ENCODE data around the gene SCN10A. TPM values are rescaled to one million over a fixed set of nuclear protein-coding genes. Genes with fewer than 3 reads are reported as not detected.
A peak's percentile ranks its signal among the peaks of the same experiment; 100 is the strongest.

Gene SCN10A
- total RNA-seq, 2 donors from 2014 or later, result not detected

GRCh38 chr3:38717355-38718240 lies 98.4 kb downstream of the SCN10A start:
- Histone ChIP-seq H3K4me3 (no peak overlapping the region), H3K4me1 (no peaks in the 10 kb centered on the region), H3K27me3 (no peaks in the 10 kb centered on the region), H3K27ac (no peak overlapping the region), H3K36me3 (replicated peaks in 1 of 2; ENCODE audit: insufficient read depth in 1 of 2, low read depth in 2 of 2) (no peaks in the 10 kb centered on the region), H3K9me3 (no peaks in the 10 kb centered on the region)
- no peak for TF ChIP-seq POLR2A (IDR thresholded peaks at IDR 0.05)
- TF ChIP-seq CTCF (IDR thresholded peaks at IDR 0.05), result no peak
- WGBS, 2 donors, result 58 to 74% methylated on average over 5 of the region's 5 CpGs
- no peak for ATAC-seq
- intact Hi-C loops (cut with DNase I), result no loop called here
- no peak for DNase-seq

GRCh38 chr3:38713121-38713520 lies 102.9 kb downstream of the SCN10A start:
- H3K36me3 ChIP-seq (replicated peaks in 1 of 2; ENCODE audit: insufficient read depth in 1 of 2, low read depth in 2 of 2), result no peaks in the 10 kb centered on the region
- WGBS, 2 donors, result 73 to 76% methylated on average over 2 of the region's 2 CpGs
- no peak overlapping the region for H3K27ac ChIP-seq
- DNase-seq, result no peak
- H3K9me3 ChIP-seq, result no peaks in the 10 kb centered on the region
- intact Hi-C loops (cut with DNase I), result no loop called here
- no peaks in the 10 kb centered on the region for H3K27me3 ChIP-seq
- TF ChIP-seq CTCF (IDR thresholded peaks at IDR 0.05), result no peak
- TF ChIP-seq POLR2A (IDR thresholded peaks at IDR 0.05), result no peak
- no peak overlapping the region for H3K4me3 ChIP-seq
- no peak for ATAC-seq
- H3K4me1 ChIP-seq, result no peaks in the 10 kb centered on the region

GRCh38 chr3:38711321-38711720 lies 104.7 kb downstream of the SCN10A start:
- no peaks in the 10 kb centered on the region for H3K27me3 ChIP-seq
- no peak for TF ChIP-seq POLR2A (IDR thresholded peaks at IDR 0.05)
- no peak for DNase-seq
- no peak overlapping the region for H3K27ac ChIP-seq
- H3K4me3 ChIP-seq, result no peak overlapping the region
- ATAC-seq, result no peak
- no peaks in the 10 kb centered on the region for H3K4me1 ChIP-seq
- no peaks in the 10 kb centered on the region for H3K36me3 ChIP-seq (replicated peaks in 1 of 2; ENCODE audit: insufficient read depth in 1 of 2, low read depth in 2 of 2)
- no peaks in the 10 kb centered on the region for H3K9me3 ChIP-seq
- intact Hi-C loops (cut with DNase I), result no loop called here

- WGBS, 2 donors, result 9 to 20% methylated on average over 1 of the region's 1 CpG
- intact Hi-C loops (cut with DNase I), result no loop called here
- no peak for ATAC-seq
These were observed 108.3 kb downstream of the SCN10A start for GRCh38 chr3:38707730-38708129.

GRCh38 chr3:38706961-38707360 lies 109.1 kb downstream of the SCN10A start:
- no peak for ATAC-seq
- intact Hi-C loops (cut with DNase I), result no loop called here
- Histone ChIP-seq H3K27ac (no peak overlapping the region), H3K4me3 (no peak overlapping the region), H3K36me3 (replicated peaks in 1 of 2; ENCODE audit: insufficient read depth in 1 of 2, low read depth in 2 of 2) (no peaks in the 10 kb centered on the region), H3K4me1 (no peaks in the 10 kb centered on the region), H3K9me3 (no peaks in the 10 kb centered on the region), H3K27me3 (no peaks in the 10 kb centered on the region)
- DNase-seq, result no peak
- TF ChIP-seq POLR2A (IDR thresholded peaks at IDR 0.05), result no peak
- no peak for TF ChIP-seq CTCF (IDR thresholded peaks at IDR 0.05)
- 47 to 54% methylated on average over 2 of the region's 2 CpGs for WGBS, 2 donors

More at GRCh38 chr3:38707730-38708129, 108.3 kb downstream of the SCN10A start:
- no peak overlapping the region for H3K4me3 ChIP-seq
- no peak overlapping the region for H3K27ac ChIP-seq
- H3K9me3 ChIP-seq, result no peaks in the 10 kb centered on the region
- no peaks in the 10 kb centered on the region for H3K27me3 ChIP-seq
- no peaks in the 10 kb centered on the region for H3K4me1 ChIP-seq
- peak in 1 of 4 donors; percentile 9 for DNase-seq
- no peaks in the 10 kb centered on the region for H3K36me3 ChIP-seq (replicated peaks in 1 of 2; ENCODE audit: insufficient read depth in 1 of 2, low read depth in 2 of 2)
- TF ChIP-seq CTCF (IDR thresholded peaks at IDR 0.05) (no peak), POLR2A (IDR thresholded peaks at IDR 0.05) (no peak)

All from body of pancreas (tissue), 4 donors.